GM21529 (cell line): Measurements from ENCODE around the gene VN1R5.
"Not testable (repeated sequence)": the region's sequence is repeated elsewhere in the genome, so short reads cannot be mapped to it uniquely, and the experiment has no call there.

Experiments
- ATAC-seq: cut with Tn5 transposase; IDR thresholded peaks from one replicate; pipeline ENCODE4 v1.9.1; 2021; ENCODE audit not compliant: unreplicated experiment

VN1R5 gene

GRCh38 chr1:247270003-247270402, 14.1 kb downstream of the VN1R5 start:
- no peak for ATAC-seq

GRCh38 chr1:247273013-247273412, 17.1 kb downstream of the VN1R5 start:
- ATAC-seq, result no peak

GRCh38 chr1:247274605-247275256, 18.9 kb downstream of the VN1R5 start:
- ATAC-seq, result no peak

GRCh38 chr1:247277191-247277590, 21.3 kb downstream of the VN1R5 start:
- no peak for ATAC-seq

GRCh38 chr1:247281001-247281574, 25.2 kb downstream of the VN1R5 start:
- no peak for ATAC-seq

GRCh38 chr1:247286134-247286670, 30.3 kb downstream of the VN1R5 start:
- ATAC-seq, result no peak

- no peak for ATAC-seq
Measured at GRCh38 chr1:247287460-247287859, 31.6 kb downstream of the VN1R5 start.

GRCh38 chr1:247288341-247288740, 32.5 kb downstream of the VN1R5 start:
- no peak for ATAC-seq

GRCh38 chr1:247289274-247289892, 33.5 kb downstream of the VN1R5 start:
- not testable (repeated sequence) for ATAC-seq

- ATAC-seq, result no peak
Measured at GRCh38 chr1:247290576-247290975, 34.7 kb downstream of the VN1R5 start.

GRCh38 chr1:247291161-247291560, 35.3 kb downstream of the VN1R5 start:
- ATAC-seq, result no peak

GRCh38 chr1:247291833-247292561, 36.1 kb downstream of the VN1R5 start:
- ATAC-seq, result no peak

- no peak for ATAC-seq
Measured at GRCh38 chr1:247293047-247293446, 37.2 kb downstream of the VN1R5 start.

- no peak for ATAC-seq
Measured at GRCh38 chr1:247294282-247294681, 38.4 kb downstream of the VN1R5 start.

- no peak for ATAC-seq
Measured at GRCh38 chr1:247295274-247295684, 39.4 kb downstream of the VN1R5 start.

- ATAC-seq, result no peak
Measured at GRCh38 chr1:247295746-247296145, 39.9 kb downstream of the VN1R5 start.

- ATAC-seq, result no peak
Measured at GRCh38 chr1:247296599-247297180, 40.8 kb downstream of the VN1R5 start.

- no peak for ATAC-seq
Measured at GRCh38 chr1:247297263-247298123, 41.6 kb downstream of the VN1R5 start.

- ATAC-seq, result no peak
Measured at GRCh38 chr1:247298124-247298481, 42.2 kb downstream of the VN1R5 start.

GRCh38 chr1:247298701-247299100, 42.8 kb downstream of the VN1R5 start:
- no peak for ATAC-seq
